ENCODE results near the gene ZBTB20.

- TF ChIP-seq, protein P1, sequence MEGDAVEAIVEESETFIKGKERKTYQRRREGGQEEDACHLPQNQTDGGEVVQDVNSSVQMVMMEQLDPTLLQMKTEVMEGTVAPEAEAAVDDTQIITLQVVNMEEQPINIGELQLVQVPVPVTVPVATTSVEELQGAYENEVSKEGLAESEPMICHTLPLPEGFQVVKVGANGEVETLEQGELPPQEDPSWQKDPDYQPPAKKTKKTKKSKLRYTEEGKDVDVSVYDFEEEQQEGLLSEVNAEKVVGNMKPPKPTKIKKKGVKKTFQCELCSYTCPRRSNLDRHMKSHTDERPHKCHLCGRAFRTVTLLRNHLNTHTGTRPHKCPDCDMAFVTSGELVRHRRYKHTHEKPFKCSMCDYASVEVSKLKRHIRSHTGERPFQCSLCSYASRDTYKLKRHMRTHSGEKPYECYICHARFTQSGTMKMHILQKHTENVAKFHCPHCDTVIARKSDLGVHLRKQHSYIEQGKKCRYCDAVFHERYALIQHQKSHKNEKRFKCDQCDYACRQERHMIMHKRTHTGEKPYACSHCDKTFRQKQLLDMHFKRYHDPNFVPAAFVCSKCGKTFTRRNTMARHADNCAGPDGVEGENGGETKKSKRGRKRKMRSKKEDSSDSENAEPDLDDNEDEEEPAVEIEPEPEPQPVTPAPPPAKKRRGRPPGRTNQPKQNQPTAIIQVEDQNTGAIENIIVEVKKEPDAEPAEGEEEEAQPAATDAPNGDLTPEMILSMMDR (IDR thresholded peaks at IDR 0.05), result no peak
- TF ChIP-seq POLR2AphosphoS5 (IDR thresholded peaks at IDR 0.05), result no peak
Measured at GRCh38 chr3:114794894-114795630, 352.0 kb downstream of the ZBTB20 start.
